ENCODE measurements around the gene ICOSLG.

- TF ChIP-seq CTCF (IDR thresholded peaks at IDR 0.05; ENCODE audit: insufficient read depth, low read length) (no peak), POLR2AphosphoS5 (IDR thresholded peaks at IDR 0.05; ENCODE audit: low read depth) (no peak), GABPA (IDR thresholded peaks at IDR 0.05; ENCODE audit: low read depth) (no peak)
These were observed 44.6 kb upstream of the ICOSLG start, which contains the start of gene AIRE for GRCh38 chr21:44285138-44285992.

All from HL-60 (cell line).